ENCODE data around the gene DNAJB2.

Gene DNAJB2

DNA sequence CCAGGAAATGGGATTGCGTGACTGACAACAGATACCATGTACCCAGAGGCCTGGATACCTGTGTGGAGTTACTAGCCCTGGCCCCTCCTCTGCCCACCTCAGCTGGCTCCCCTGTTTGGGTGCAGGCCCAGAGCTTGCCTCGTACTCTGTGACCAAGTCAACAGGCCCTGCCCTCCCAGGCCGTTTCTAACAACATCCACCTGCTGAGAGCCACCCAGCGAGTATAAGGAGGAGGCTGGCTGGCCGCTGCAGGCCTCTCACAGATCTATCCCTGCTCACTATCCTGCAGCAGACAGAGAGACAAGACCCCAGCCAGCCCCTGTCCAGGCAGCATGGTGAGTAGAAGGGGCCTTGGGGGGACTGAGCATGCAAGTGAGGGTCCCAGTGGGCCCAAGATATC is 12.9 kb upstream of the DNAJB2 start:
- H3K27ac Mint-ChIP-seq, result no peak overlapping the region
- no peaks in the 10 kb centered on the region for H3K9me3 Mint-ChIP-seq
- TF ChIP-seq, protein P1, sequence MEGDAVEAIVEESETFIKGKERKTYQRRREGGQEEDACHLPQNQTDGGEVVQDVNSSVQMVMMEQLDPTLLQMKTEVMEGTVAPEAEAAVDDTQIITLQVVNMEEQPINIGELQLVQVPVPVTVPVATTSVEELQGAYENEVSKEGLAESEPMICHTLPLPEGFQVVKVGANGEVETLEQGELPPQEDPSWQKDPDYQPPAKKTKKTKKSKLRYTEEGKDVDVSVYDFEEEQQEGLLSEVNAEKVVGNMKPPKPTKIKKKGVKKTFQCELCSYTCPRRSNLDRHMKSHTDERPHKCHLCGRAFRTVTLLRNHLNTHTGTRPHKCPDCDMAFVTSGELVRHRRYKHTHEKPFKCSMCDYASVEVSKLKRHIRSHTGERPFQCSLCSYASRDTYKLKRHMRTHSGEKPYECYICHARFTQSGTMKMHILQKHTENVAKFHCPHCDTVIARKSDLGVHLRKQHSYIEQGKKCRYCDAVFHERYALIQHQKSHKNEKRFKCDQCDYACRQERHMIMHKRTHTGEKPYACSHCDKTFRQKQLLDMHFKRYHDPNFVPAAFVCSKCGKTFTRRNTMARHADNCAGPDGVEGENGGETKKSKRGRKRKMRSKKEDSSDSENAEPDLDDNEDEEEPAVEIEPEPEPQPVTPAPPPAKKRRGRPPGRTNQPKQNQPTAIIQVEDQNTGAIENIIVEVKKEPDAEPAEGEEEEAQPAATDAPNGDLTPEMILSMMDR (IDR thresholded peaks at IDR 0.05; ENCODE audit: unreplicated experiment in 3 of 3), result no peak
- no peaks in the 10 kb centered on the region for H3K36me3 Mint-ChIP-seq (ENCODE audit: low read depth)
- H3K4me1 Mint-ChIP-seq, result peaks cover 6% of the 10 kb centered on the region
- peaks cover 13% of the 10 kb centered on the region for H3K27me3 Mint-ChIP-seq (ENCODE audit: low read depth)
- H3K4me3 Mint-ChIP-seq, result no peak overlapping the region

DNA sequence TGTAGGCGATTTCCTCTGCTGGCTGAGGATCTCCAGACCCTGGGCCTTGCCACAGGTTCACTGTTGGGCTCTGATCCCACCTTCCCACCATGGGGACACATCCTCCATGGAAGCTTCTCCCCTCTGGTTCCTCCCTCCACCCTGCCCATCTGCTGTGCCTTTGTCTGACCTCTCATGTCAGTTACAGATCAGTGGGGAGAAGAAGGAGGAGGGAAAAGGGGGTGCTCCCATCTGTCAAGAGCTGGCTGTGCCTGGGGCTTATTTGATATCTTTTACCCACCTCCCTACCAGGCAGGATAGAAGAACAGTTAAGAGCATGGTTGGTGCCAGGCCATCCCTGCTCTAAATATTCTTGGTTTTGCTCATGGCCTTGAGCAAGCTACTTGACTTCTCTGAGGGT is 12.3 kb upstream of the DNAJB2 start:
- TF ChIP-seq, protein P1 (IDR thresholded peaks at IDR 0.05; ENCODE audit: unreplicated experiment in 3 of 3), result no peak

DNA sequence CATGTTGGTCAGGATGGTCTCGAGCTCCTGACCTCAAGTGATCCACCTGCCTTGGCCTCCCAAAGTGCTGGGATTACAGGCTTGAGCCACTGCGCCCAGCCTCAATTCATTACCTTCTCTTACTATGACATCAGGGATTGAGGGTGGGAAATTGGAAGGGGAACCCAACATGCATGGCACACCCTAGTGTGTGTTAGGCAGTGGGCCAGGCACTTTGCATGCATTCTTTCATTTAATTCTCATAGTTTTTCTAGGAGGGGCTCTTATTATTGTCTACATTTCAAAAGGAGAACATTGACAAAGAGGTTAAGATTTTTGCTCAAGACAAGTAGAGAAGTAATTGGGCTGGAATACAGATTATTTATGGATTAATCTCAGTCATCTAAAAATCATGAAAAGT is 10.9 kb upstream of the DNAJB2 start:
- Mint-ChIP-seq H3K36me3 (ENCODE audit: low read depth) (no peaks in the 10 kb centered on the region), H3K27ac (no peak overlapping the region), H3K4me3 (no peak overlapping the region), H3K4me1 (peaks cover 6% of the 10 kb centered on the region), H3K27me3 (ENCODE audit: low read depth) (peaks cover 20% of the 10 kb centered on the region), H3K9me3 (no peaks in the 10 kb centered on the region)
- TF ChIP-seq, protein P1 (IDR thresholded peaks at IDR 0.05; ENCODE audit: unreplicated experiment in 3 of 3), result no peak

More for the DNA sequence above, 12.3 kb upstream of the DNAJB2 start:
- no peaks in the 10 kb centered on the region for H3K9me3 Mint-ChIP-seq
- H3K27me3 Mint-ChIP-seq (ENCODE audit: low read depth), result peaks cover 13% of the 10 kb centered on the region
- H3K4me3 Mint-ChIP-seq, result no peak overlapping the region
- H3K36me3 Mint-ChIP-seq (ENCODE audit: low read depth), result no peaks in the 10 kb centered on the region
- H3K4me1 Mint-ChIP-seq, result peaks cover 6% of the 10 kb centered on the region
- no peak overlapping the region for H3K27ac Mint-ChIP-seq

DNA sequence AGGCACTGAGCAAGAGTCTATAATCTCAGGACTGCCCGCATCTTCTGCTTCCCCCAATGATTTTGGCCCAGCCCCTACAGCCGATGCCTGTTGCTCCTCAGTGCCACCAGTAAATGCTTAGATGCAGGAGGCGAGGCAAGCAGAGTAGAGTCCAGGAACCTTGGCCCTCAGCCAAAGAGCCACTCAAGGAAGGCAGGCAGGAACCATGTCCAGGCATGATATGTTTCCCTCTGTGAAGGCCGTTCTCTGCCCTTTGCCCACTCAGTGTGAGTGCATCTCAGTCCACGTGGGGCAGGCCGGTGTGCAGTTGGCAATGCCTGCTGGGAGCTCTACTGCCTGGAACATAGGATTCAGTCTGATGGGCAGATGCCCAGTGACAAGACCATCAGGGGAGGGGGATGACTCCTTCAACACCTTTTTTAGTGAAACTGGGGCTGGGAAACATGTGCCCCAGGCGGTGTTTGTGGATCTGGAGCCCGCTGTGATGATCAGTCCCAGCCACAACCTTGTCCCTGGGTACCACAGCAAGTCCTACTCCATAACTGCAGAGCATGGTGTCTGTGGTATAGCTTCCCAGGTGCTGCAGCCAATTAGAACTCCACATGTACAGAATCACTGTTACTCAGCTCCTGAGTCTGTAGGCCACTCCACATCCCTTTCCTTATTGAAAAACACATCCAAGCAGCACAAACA is 9.7 kb upstream of the DNAJB2 start:
- Mint-ChIP-seq H3K4me1 (peaks cover 6% of the 10 kb centered on the region), H3K9me3 (no peaks in the 10 kb centered on the region)

DNA sequence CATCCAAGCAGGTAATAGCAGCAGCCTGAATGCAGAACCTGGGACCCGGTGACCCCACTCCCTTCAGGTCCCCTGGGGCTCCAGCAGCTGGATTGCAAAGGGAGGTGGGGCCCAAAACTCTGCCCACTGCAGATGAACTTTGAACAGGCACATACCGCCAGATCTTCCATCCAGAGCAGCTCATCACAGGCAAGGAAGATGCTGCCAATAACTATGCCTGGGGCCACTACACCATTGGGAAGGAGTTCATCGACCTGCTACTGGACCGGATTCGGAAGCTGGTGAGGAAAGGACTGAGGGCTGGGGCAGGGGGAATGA is 9.2 kb upstream of the DNAJB2 start:
- H3K4me1 Mint-ChIP-seq, result peaks cover 11% of the 10 kb centered on the region
- H3K36me3 Mint-ChIP-seq (ENCODE audit: low read depth), result no peaks in the 10 kb centered on the region
- TF ChIP-seq, protein P1 (IDR thresholded peaks at IDR 0.05; ENCODE audit: unreplicated experiment in 3 of 3), result no peak
- H3K9me3 Mint-ChIP-seq, result no peaks in the 10 kb centered on the region
- H3K27ac Mint-ChIP-seq, result peak overlapping the region; percentile 33 to 80 (median 76)
- no peak overlapping the region for H3K4me3 Mint-ChIP-seq
- H3K27me3 Mint-ChIP-seq (ENCODE audit: low read depth), result peaks cover 28% of the 10 kb centered on the region

More for the DNA sequence above, 9.7 kb upstream of the DNAJB2 start:
- Mint-ChIP-seq H3K36me3 (ENCODE audit: low read depth) (no peaks in the 10 kb centered on the region), H3K27ac (peak overlapping the region; percentile 56 to 80 (median 76)), H3K4me3 (no peak overlapping the region), H3K27me3 (ENCODE audit: low read depth) (peaks cover 25% of the 10 kb centered on the region)
- TF ChIP-seq, protein P1 (IDR thresholded peaks at IDR 0.05; ENCODE audit: unreplicated experiment in 3 of 3), result no peak

DNA sequence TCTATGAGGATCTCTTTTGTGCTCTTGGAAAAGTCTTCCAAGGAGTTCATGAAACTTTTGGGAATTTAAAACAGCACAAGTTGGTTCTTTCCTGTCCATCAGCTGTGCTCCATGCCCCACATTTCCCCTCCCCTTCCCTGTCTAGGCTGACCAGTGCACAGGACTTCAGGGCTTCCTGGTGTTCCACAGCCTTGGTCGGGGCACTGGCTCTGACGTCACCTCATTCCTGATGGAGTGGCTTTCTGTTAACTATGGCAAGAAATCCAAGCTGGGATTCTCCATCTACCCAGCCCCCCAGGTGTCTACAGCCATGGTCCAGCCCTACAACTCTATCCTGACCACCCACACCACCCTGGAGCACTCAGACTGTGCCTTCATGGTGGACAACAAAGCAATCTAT is 8.1 kb upstream of the DNAJB2 start:
- Mint-ChIP-seq H3K4me3 (no peak overlapping the region), H3K36me3 (ENCODE audit: low read depth) (no peaks in the 10 kb centered on the region), H3K27me3 (ENCODE audit: low read depth) (peaks cover 28% of the 10 kb centered on the region), H3K4me1 (peaks cover 11% of the 10 kb centered on the region), H3K9me3 (no peaks in the 10 kb centered on the region), H3K27ac (peak overlapping the region in 1 of 3 experiments; percentile 48)
- TF ChIP-seq, protein P1 (IDR thresholded peaks at IDR 0.05; ENCODE audit: unreplicated experiment in 3 of 3), result no peak

Data from nephron (organoid).